HS-5 (cell line): ENCODE results near the gene ADCY10.
"Not testable (repeated sequence)": the region's sequence is repeated elsewhere in the genome, so short reads cannot be mapped to it uniquely, and the experiment has no call there.

Source experiments
- DNase-seq: peaks from one replicate; pipeline ENCODE4 v3.0.0-alpha.2; 2012; ENCODE audit warnings: low read depth

The ADCY10 gene

DNA sequence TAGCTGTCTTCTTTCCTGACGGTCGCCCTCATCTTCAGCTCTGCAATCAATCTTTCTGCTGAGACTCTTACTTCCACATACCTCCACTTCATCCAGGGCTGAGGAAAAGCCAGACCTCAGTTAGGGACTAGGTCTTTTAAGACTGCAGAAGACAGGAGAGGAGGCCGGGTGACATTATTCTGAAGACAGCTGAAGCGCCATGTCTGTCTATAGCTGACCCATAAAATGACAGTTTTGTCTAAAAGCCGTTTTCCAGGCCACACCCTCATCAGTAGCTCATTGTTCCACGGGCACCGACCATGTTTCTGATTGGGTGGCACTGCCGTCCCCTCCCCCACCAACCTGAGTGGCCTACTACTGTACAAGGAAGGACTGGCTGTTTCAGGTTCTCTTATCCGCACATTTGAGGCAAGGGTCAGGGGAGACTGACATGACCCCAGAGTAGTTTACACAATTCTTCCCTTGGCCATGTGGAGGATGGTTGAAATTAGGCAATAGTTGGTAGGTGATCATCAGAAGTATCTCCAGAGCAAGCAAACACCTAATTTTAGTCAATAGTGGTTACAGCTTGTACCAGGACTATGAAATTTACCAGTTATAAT, at the start of gene ADCY10:
TSS of gene ADCY10 (minus strand) at position 240 of the 602 bp plus-strand sequence. CDS start 8,994 bp downstream, outside the sequence.
- DNase-seq: no peak

DNA sequence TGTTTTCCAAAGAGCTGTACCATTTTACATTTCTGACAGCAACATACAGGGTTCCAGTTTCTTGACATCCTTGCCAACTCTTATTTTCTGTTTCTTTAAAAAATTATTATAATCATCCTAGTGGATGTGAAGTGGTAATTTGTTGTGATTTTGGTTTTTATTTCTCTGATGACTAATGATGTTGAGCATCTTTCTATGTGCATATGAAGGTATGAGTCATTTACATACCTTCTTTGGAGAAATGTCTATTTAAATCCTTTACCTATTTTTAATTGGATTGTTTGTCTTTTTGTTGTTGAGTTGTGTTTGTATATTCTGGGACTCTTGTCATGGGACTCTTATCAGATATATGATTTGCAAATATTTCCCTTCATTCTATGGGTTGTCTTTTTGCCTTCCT, 43.8 kb upstream of the ADCY10 start:
- DNase-seq: no peak

DNA sequence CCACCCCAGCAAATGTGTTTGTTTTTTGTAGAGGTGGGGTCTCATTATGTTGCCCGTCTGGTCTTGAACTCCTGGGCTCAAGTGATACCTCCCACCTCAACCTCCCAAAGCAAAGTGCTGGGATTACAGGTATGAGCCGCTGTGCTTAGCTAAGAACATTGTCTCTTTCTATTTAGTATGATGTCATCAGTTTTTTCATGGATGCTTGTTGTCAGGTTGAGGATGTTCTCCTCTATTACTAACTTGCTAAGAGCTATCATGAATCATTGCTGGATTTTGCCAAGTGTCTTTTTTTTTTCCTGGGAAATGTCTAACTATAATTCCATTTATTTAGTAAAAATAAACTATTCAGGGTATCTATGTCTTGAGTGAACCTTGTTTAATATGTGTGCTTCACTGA, 42.0 kb upstream of the ADCY10 start:
- no peak for DNase-seq

- no peak for DNase-seq
Observed at GRCh38 chr1:167950569-167950968, 36.6 kb upstream of the ADCY10 start.

DNA sequence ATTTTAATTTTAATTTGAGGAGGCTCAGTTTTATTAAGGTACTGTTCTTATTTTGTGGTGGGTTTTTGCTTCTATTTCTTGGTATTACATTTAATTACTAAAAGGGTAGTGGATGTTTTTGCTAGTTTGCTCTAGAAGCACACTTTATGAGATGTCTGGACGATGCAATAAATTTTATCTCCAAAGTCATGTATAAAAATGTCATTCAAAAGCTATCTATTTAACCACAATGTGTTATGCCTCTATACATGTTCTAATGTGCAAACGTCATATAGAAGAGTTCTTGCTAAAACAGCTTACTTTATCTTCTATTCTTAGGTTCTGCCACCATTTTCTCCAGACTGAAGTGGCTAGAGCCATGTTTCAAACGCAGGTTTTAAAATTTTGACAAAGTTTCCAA, 35.9 kb upstream of the ADCY10 start:
- no peak for DNase-seq

DNA sequence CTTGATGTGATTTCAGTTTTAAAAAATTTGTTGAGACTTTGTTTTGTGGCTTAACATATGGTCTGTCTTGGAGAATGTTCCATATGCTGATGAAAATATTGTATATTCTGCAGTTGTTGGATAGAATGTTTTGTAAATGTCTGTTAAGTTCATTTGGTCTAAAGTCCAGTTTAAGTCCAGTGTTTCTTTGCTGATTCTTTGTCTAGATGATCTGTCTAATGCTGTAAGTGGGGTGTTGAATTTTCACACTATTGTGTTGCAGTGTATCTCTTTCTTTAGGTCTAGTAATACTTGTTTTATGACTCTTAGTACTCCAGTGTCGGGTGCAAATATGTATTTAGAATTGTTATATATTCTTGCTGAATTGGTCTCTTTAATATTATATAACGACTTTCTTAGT, 33.8 kb upstream of the ADCY10 start:
- DNase-seq: no peak

GRCh38 chr1:167943541-167943940, 29.6 kb upstream of the ADCY10 start:
- no peak for DNase-seq

- DNase-seq: no peak
Observed at GRCh38 chr1:167940264-167940663, 26.3 kb upstream of the ADCY10 start.

DNA sequence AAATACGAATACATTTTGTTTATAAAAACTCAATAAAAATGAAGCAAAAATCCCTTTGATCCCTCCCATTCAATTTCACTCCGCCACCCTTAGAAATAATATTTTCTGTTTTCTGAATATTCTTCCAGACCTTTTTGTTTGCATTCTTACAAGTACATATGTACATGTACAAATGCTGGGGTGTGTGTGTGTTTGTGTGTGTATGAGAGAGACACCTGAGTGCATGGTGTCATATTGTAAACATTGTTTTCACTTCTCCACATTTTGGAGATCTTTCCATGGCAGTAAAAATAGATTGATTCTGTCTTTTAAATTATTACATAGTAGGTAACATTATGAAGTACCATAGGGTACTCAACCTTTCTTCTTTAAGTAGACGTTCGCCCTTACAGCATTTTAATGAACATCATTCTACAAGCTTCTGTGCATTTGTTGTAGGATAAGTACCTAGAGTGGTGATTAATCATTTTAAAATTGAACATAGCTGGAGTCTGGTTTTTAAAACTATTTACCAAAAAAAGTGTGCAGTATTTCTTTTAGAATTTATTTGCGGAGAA, 24.2 kb upstream of the ADCY10 start:
- no peak for DNase-seq

DNA sequence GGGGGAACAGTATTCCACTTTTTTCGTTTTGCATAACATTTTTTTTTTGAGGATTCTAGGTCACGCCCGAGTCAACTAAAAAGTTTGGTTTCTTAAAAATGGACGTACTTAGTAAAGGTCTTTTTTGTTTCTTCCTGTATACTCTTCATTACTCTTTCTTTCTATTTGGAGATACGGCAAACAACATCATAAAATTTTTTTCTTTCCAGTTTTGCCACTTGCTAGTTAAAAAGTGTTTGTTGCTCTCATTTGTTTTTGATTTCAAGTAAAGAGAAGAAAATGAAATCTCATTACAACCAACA, 23.7 kb upstream of the ADCY10 start:
- DNase-seq: peak; percentile 19

GRCh38 chr1:167936930-167937708, 23.2 kb upstream of the ADCY10 start, which contains the start of gene MPC2:
Gene MPC2, minus strand, starts transcription at chr1:167937072. Its CDS starts 1,231 bp downstream, at chr1:167935841.
- DNase-seq: peak; percentile 33

DNA sequence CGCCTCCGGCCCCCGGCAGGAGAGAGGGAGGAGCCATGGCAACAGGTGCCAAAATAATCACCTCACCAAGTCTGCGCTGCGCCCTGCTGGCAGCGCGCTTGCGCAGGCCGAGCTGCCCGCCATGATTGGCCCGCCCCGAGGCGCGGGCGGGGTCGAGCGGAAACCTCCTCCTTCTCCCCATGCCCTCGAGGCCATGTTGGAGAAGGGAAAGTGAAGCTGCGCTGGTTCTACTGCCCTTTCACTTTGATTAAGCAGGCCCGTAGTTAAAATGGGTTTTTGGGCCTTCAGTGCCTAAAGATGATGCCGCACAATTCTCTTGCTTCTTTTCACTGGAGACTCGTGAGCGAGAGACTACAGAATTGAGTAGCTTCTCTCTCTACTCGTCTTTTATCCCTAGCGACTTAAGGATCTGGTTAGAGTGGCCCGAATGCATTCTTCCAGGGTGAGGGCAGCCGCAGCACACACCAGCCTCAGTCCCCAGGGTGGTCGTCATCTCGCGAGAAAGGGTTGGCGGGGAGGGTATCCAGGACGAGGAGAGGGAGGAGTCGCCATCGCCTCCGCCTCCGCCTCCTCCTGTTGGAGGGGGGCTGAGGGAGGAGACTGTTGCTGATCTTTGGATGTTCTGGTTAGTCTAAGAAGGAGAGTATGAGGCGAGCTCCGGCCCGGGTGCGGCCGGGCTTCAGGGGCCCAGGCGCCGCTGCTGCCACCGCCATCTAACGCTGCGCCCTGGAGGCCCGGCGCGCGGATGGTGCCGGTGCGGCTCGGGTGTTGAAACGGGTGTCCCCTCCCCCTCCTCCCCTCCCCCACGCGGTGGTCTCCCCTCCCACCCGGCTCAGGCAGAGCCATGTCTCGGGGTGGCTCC, 22.4 kb upstream of the ADCY10 start, which contains the start of gene DCAF6:
TSS of gene DCAF6 (plus strand) at position 616 of the 862 bp plus-strand sequence. CDS start at position 845, 229 bp downstream.
- DNase-seq: peak; percentile 94

- peak; percentile 24 for DNase-seq
Observed at GRCh38 chr1:167935216-167936067, 21.5 kb upstream of the ADCY10 start.

- DNase-seq: no peak
Observed at GRCh38 chr1:167934426-167935215, 20.7 kb upstream of the ADCY10 start.

- no peak for DNase-seq
Observed at GRCh38 chr1:167933788-167934187, 19.9 kb upstream of the ADCY10 start.

DNA sequence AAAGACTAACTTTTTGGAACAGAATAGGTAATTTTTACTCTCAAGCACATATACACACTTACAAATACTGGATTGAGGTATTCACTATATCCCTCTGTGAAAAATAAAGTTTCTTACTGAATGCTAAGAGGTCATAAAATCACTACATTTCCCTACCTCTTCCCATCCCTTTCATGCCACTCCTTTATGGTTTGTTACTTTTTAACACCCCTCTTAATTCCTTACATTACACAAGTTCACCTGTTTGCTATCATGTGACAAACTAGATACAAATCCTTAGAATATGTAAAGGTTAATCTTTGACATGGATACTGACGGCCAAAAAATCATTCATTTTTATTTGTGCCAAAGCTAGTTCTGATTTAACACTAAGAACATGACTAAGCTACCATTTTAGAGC, 15.8 kb upstream of the ADCY10 start:
- DNase-seq: no peak

GRCh38 chr1:167928919-167929318, 15.0 kb upstream of the ADCY10 start:
- DNase-seq: not testable (repeated sequence)

- DNase-seq: no peak
Observed at GRCh38 chr1:167928457-167928852, 14.5 kb upstream of the ADCY10 start.

DNA sequence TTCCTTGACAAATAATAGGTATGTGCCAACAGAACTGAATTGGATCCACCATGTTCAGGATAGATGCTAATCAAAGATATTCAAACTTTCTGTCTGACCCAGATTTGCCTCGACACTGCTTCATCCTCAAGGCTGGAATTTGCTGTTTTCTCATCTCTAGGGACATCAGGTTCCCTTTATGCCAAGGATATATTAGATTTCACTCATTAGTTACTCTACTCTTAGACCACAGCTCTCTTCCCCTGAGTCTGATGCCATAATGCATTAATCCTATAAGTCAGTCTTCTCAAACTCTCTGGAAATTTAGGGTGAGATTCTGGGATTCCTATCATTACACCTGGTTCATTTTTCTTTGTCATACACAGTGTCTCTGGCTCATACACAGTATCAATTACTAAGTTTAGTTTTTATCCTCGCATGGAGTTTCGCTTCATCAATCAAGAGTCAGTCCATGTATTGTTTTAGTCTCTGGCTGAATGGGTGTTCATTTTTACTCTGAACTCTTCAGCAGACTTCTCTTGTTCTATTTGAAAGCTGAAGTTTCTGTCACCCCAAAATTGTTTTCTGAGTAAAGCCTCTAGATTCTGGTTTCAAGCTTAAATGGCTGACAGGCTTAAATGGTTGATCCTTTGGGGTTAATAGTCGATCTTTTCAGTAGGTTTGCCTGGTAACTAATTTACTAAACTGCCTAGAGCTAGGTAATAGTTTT, 13.3 kb upstream of the ADCY10 start:
- no peak for DNase-seq

DNA sequence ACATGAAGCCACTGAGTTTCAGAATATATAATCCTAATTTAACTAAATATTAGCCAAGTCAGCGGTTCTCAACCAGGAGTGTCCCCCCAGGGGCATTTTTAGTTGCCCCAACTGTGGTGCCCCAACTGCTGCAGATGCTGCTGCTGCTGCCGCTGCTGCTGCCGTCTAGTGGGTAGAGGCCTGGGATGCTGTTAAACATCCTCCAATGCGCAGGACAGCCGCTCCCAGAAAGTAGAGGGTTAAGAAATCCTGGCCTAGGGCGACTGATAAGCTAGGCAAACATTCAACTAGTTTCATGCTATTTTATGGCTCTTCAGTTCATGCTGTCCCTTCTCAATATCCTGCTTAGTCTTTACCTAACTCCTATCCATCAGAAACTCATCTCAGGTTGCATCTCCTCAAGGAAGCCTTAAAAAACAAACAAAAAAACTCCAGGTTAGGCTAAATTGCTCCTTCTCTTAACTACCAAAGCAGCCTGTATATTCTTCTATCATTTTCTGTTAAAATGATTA, 12.6 kb upstream of the ADCY10 start:
- DNase-seq: no peak
